ENCODE measurements around the gene WNK4.

Gene WNK4

GRCh38 chr17:42797067-42798007, 16.9 kb downstream of the WNK4 start:
- no peak for DNase-seq

- no peak for DNase-seq
These were observed 17.6 kb downstream of the WNK4 start for GRCh38 chr17:42798011-42798382.

GRCh38 chr17:42798383-42799380, 18.3 kb downstream of the WNK4 start, which contains the start of the genes CNTD1 and COA3:
CNTD1 (plus strand) TSS chr17:42798861; CDS start chr17:42799068, 207 bp downstream.
COA3 (minus strand) TSS chr17:42798704; CDS start chr17:42798681, 23 bp downstream.
- peak; percentile 85 for DNase-seq

- no peak for DNase-seq
These were observed 22.9 kb downstream of the WNK4 start for GRCh38 chr17:42803074-42803883.

- no peak for DNase-seq
These were observed 24.5 kb downstream of the WNK4 start for GRCh38 chr17:42804918-42805367.

GRCh38 chr17:42806249-42806648, 25.8 kb downstream of the WNK4 start:
- no peak for DNase-seq

GRCh38 chr17:42809250-42809649, 28.8 kb downstream of the WNK4 start:
- DNase-seq, result no peak

GRCh38 chr17:42814633-42815399, 34.4 kb downstream of the WNK4 start:
- DNase-seq, result no peak

- DNase-seq, result no peak
These were observed 37.5 kb downstream of the WNK4 start for GRCh38 chr17:42817866-42818265.

GRCh38 chr17:42818379-42818778, 38.0 kb downstream of the WNK4 start:
- DNase-seq, result no peak

- peak; percentile 54 for DNase-seq
These were observed 39.6 kb downstream of the WNK4 start for GRCh38 chr17:42819939-42820535.

GRCh38 chr17:42821176-42821575, 40.8 kb downstream of the WNK4 start:
- DNase-seq, result no peak

GRCh38 chr17:42827472-42827871, 47.1 kb downstream of the WNK4 start:
- no peak for DNase-seq

GRCh38 chr17:42830971-42831370, 50.6 kb downstream of the WNK4 start:
- no peak for DNase-seq

- DNase-seq, result no peak
These were observed 52.0 kb downstream of the WNK4 start for GRCh38 chr17:42832213-42832933.

- DNase-seq, result peak; percentile 85
These were observed 52.7 kb downstream of the WNK4 start, which contains the start of gene PSME3 for GRCh38 chr17:42832934-42833766. PSME3 (plus strand) TSS chr17:42833397; CDS start chr17:42833632, 235 bp downstream.

- DNase-seq, result peak; percentile 18
These were observed 53.5 kb downstream of the WNK4 start for GRCh38 chr17:42833767-42834422.

- no peak for DNase-seq
These were observed 55.3 kb downstream of the WNK4 start for GRCh38 chr17:42835732-42836131.
